RKO (cell line): Measurements from ENCODE around the gene CDK13.
A peak's percentile ranks its signal among the peaks of the same experiment; 100 is the strongest.

ENCODE experiments used
- DNase-seq: peaks from one replicate; pipeline ENCODE4 v3.0.0-alpha.2; 2016; ENCODE audit warnings: low spot score

CDK13 gene

GRCh38 chr7:39948956-39949928 lies 814 bp upstream of the CDK13 start:
- peak; percentile 92 for DNase-seq

- peak; percentile 30 for DNase-seq
Observed at GRCh38 chr7:39950473-39951225, 593 bp downstream of the CDK13 start.

GRCh38 chr7:39951226-39952194 lies 1.5 kb downstream of the CDK13 start:
- DNase-seq: peak; percentile 40

- peak; percentile 55 for DNase-seq
Observed at GRCh38 chr7:39952374-39952773, 2.3 kb downstream of the CDK13 start.

GRCh38 chr7:39952803-39953202 lies 2.7 kb downstream of the CDK13 start:
- DNase-seq: peak; percentile 10

- no peak for DNase-seq
Observed at GRCh38 chr7:39954694-39955093, 4.6 kb downstream of the CDK13 start.

- no peak for DNase-seq
Observed at GRCh38 chr7:39958038-39958437, 8.0 kb downstream of the CDK13 start.

- no peak for DNase-seq
Observed at GRCh38 chr7:39967406-39968161, 17.5 kb downstream of the CDK13 start.

GRCh38 chr7:39969431-39969830 lies 19.4 kb downstream of the CDK13 start:
- no peak for DNase-seq

GRCh38 chr7:39971924-39972323 lies 21.9 kb downstream of the CDK13 start:
- DNase-seq: no peak

- DNase-seq: no peak
Observed at GRCh38 chr7:39973801-39974200, 23.7 kb downstream of the CDK13 start.

GRCh38 chr7:39978230-39978934 lies 28.3 kb downstream of the CDK13 start:
- no peak for DNase-seq

- no peak for DNase-seq
Observed at GRCh38 chr7:39979406-39980073, 29.5 kb downstream of the CDK13 start.

- DNase-seq: no peak
Observed at GRCh38 chr7:39985398-39985918, 35.4 kb downstream of the CDK13 start.

GRCh38 chr7:39987641-39988347 lies 37.7 kb downstream of the CDK13 start:
- no peak for DNase-seq

GRCh38 chr7:40000734-40001315 lies 50.8 kb downstream of the CDK13 start:
- no peak for DNase-seq

- no peak for DNase-seq
Observed at GRCh38 chr7:40001649-40002048, 51.6 kb downstream of the CDK13 start.

- DNase-seq: no peak
Observed at GRCh38 chr7:40003597-40003996, 53.5 kb downstream of the CDK13 start.
